UCSD-AML1 (cell line): ENCODE results near the gene RAP1GDS1.
"Not testable (repeated sequence)": the region's sequence is repeated elsewhere in the genome, so short reads cannot be mapped to it uniquely, and the experiment has no call there.

Experiments
- DNase-seq: peaks from one replicate; lab custom pipeline; 2025; ENCODE audit not compliant: unreplicated experiment; lab: John Stamatoyannopoulos, UW

Gene RAP1GDS1

DNA sequence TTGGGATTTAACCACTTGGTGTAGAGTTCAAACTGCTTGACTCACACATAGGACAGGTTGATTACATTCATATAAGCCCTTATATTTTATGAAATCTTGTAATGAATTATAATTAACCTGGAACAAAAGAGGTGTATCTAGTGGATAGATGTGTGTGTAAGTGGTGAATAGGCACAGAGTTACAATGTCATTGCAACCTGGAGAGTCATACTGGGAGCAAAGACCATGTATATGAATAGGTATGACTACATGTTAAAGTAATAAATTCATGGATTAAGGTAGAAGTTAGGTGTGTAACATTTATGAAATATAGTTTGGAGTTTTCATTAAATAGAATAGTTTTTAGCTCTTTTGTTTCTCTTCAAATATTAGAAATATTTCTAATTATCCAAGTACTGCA is 26.1 kb downstream of the RAP1GDS1 start:
- no peak for DNase-seq

DNA sequence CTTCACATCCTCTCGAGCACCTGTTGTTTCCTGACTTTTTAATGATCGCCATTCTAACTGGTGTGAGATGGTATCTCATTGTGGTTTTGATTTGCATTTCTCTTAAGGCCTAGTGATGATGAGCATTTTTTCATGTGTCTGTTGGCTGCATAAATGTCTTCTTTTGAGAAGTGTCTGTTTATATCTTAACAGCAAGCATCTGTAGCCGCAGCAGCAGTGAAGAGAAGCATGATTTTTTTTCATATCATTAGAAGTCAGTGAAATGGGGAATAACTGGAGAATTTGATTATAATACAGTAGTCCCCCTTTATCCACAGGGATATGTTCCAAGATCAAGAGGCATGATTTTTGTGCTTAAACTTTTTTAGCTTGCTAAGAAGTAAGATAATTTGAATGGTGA is 27.5 kb downstream of the RAP1GDS1 start:
- not testable (repeated sequence) for DNase-seq

DNA sequence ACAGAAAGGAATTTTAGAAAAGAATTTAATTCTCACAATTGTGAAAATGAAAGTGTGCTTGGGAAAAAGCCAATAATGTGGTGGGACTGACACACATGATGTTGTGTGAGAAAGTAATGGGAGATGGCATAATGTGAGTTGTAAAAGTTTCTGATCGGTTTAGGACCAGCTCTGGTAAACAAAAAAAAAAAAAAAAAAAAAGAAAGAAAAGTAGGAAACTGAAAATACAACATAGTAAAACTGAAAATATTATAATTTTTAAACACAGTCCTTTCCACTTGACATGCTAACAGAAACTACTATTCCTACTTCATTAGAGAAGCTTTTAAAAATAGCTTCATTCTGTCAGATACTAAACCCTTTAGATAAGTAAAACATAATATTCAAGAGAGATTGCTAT is 28.2 kb downstream of the RAP1GDS1 start:
- no peak for DNase-seq

DNA sequence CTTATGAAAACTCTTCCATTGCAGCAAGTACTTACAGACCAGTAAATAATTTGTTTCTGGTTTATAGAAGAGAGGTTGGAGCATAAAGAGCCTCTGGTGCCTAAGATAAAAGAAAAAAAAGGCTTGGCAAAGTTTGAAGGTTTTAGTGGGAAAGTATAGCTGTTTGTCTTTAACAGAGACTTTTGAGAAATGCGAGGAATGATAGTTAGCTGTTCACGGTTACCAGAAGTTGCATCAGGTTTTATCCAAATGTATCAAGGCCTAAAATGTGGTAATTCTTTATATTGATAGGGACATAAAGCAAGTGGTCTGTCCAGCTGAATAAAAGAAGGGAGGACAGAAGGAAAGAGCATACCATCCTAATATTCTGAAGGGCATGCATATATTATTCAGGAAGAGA is 29.3 kb downstream of the RAP1GDS1 start:
- DNase-seq, result no peak

DNA sequence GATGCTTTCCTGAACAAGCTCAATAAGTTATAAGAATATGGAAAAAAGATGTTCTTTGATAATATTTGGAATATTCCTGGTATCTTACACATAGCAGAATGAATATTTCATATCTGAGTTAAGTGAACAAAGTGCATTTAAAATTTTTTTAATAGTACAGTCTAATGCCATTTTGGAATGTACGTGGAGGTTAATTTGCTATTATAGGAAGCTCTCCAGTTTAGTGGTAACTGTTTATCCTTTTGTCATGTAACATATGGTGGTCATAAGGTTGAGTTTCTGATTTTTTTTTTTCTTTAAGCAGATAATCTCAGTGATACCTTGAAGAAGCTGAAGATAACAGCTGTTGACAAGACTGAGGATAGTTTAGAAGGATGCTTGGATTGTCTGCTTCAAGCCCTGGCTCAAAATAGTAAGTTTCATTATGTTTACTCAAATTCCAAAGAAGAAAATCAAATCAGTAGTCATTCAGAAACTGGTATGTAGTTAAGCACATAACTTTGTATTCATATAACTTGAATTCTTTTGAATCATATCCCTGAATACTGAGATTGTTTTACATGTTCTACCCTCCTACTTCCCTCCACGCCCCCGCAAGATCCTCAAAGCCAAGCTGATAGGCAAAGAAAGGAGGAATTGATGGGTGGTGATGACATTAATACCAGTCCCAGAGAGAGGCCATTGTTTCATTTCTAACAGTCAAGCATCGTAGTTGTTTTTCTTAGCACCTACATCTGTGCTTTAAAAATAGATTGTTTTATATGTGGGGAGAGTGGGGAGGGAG is 32.1 kb downstream of the RAP1GDS1 start:
- DNase-seq, result no peak

- no peak for DNase-seq
These were observed 36.8 kb downstream of the RAP1GDS1 start for GRCh38 chr4:98298022-98298421.

DNA sequence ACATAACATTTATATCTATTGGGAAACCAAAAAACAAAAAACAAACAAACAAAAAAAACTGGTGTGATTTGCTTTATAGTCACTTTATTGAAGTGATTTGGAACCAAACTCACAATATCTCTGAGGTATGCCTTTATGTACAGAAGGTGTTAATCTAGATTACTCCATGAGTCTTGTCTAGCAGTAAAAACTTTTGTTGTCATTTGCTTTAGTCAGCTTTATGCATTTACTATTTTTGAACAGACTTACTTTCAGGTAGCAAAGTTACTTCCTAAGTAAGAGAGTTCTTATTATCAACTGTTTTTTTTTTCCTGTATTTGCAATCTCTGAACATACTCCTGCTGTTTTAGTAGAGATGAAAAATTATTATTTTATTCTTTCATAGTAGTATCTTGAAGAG is 39.5 kb downstream of the RAP1GDS1 start:
- DNase-seq, result no peak

GRCh38 chr4:98305576-98305975 is 44.4 kb downstream of the RAP1GDS1 start:
- DNase-seq, result no peak

DNA sequence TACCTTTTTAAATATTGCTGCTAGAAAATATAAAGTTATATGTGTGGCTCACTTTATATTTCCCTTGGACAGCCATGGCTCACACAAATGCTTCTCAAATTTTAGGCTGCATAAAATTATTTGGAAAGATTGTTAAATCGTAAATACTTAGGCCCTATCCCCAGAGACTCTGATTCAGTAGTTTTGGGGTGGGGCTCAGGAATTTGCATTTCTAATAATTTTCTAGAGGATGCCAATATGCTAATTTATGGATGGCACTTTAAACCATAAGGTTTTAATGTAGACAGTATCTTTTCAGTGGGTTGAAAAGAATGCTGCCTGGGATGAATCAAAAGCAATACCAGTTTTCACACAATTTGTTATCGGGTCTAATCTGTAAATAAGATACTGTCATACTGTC is 49.7 kb downstream of the RAP1GDS1 start:
- no peak for DNase-seq

GRCh38 chr4:98311656-98312055 is 50.5 kb downstream of the RAP1GDS1 start:
- no peak for DNase-seq

DNA sequence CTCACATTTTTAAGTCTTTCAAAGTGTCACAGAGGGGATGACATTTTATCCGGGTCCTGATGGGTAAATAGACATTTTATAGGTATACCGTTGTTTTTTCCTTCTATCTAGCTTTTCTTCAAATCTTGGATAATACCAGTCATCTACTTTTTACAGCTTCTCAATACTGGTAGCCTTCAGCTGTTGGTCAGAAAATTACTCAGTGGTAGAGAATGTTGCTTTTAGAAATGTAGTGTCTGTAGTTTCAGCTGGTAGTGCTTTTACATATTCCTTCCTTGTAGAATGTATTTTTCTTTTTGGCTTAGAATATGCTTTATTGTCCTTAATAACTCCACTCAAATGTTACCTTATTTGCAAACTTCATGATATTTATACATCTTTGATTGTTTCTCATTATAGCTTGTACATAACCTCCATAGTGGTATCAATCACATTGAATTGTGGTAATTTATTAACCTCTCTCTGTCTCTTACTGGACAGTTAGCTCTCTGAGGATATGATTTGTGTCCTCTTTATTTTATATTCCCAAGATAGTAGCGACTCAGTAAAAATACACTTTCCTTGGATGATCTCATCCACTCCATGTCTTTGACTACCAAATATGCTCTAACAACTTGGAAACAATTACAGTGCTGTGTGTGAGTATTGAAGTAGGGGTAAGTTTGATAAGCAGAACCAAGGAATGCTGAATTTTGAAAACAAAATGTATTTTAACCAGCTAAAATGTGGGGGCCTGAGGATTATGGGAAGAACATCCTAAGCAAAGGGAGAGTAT is 53.8 kb downstream of the RAP1GDS1 start:
- DNase-seq, result no peak

DNA sequence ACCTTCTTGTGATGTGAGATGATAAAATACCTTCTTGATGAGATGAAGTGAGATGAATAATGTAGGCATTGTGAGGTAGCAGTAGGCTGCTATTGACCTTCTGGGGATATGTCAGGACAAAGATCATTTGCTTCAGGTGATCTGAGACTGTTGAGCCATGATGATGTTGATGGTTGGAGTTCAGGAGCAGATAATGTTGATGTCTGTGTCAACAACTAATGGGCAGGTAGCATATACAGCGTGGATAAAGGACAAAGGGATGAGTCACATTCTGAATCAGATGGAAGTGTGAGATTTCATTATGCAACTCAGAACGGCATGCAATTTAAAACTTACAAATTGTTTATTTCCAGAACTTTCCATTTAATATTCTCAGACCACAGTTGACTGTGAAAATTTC is 57.3 kb downstream of the RAP1GDS1 start:
- no peak for DNase-seq

DNA sequence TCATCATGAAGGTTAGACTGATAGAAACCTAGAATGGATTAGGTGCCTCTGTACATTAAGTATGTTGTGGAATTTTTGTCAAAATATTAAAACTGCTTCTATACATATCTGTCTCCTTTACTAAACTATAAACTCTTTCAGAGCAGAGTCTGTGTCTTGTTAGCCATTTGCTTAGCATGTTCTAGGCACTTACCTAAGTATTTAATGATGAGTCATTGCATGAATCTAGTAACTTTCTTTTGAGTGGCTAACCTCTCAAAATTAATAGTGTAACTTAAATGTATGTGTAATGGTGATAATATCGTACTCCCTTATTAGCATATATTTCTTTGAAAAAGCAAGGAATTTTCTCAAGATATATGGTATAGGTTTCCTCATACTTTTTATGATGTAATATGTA is 57.8 kb downstream of the RAP1GDS1 start:
- no peak for DNase-seq

- no peak for DNase-seq
These were observed 65.0 kb downstream of the RAP1GDS1 start for GRCh38 chr4:98326168-98326567.

DNA sequence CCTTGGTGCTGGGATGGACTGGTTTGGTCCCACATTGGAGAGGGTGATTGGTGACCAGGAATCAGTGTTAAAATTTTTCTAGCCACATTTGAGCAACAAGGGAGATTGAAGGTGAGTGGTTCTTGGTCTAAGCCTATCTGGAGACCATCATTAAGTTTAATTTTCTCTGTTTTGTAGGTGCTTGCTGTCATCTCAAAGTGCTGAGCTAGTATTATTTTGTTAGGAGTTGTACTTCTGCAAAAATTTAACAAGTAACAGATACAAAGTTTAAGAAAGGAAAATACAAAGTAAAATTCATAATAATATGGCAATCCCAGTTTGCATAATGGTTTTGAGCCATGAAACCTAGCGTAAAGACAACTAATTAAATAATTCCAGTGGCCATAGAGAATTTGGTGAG is 66.5 kb downstream of the RAP1GDS1 start:
- DNase-seq, result no peak

DNA sequence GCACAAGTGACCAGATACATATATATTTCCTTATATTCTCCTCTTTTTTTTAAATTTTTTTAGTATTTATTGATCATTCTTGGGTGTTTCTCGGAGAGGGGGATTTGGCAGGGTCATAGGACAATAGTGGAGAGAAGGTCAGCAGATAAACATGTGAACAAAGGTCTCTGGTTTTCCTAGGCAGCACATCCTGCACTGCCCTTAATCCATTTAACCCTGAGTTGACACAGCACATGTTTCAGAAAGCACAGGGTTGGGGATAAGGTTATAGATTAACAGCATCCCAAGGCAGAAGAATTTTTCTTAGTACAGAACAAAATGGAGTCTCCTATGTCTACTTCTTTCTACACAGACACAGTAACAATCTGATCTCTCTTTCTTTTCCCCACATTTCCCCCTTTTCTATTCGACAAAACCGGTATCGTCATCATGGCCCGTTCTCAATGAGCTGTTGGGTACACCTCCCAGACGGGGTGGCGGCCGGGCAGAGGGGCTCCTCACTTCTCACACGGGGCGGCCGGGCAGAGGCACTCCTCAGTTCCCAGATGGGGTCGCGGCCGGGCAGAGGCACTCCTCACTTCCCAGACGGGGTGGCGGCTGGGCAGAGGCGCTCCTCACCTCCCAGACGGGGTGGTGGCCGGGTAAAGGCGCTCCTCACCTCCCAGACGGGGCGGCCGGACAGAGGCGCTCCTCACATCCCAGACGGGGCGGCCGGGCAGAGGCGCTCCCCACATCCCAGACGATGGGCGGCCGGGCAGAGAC is 68.9 kb downstream of the RAP1GDS1 start:
- not testable (repeated sequence) for DNase-seq

GRCh38 chr4:98332017-98332416 is 70.8 kb downstream of the RAP1GDS1 start:
- no peak for DNase-seq

GRCh38 chr4:98334461-98334860 is 73.3 kb downstream of the RAP1GDS1 start:
- no peak for DNase-seq

DNA sequence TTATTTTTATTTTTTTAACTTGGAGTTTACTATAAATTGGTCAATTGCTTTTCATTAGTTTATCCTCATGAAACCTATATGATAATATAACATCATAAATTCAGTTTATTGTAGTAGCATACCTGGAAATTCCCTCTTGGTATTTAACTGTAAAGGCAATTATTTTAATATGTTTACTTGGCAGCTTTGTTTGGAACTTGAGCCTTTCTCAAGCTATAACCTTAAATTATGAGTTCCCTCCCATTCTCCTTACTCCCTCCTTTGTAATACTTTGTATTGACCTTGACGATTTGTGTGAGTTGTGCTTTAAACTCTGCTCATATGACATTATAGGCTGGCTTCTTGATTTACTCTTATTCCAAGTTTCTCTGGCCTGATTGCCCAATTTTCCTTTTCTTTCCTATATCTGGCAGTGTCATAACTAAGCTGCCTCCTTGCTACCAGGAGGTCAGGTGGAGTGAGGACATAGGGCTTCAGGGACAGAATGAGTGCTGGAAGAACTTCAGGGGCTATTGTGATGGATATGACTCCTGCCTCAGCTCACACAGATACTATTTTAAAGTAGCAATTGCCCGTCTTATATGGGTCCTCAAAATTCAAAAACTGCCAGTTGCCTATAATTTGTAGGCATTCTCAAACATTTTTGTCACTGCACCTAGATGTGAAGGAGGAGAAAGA is 77.7 kb downstream of the RAP1GDS1 start:
- DNase-seq, result no peak

DNA sequence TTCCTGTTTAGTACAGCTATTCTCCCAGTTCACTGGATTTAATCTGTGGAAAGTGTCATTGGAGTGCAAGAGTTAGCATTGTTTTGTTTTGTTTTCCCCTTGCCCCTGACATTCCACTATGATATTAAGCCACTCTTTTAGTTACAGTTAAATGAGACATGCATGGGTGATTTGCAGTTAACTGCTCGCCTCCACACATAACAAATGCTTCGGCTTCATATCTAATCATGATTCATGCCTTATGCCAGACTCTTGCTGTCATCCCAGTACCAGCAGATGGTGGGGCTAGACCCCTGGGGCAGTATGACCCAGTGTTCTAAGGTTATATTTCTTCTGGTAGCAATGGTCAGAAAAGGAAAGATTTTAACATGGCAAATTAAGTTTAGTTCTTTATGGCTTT is 80.1 kb downstream of the RAP1GDS1 start:
- no peak for DNase-seq

- DNase-seq, result no peak
These were observed 82.4 kb downstream of the RAP1GDS1 start for GRCh38 chr4:98343626-98344025.
